HG03442 (cell line): ENCODE data around the gene OR6C2.
"Not testable (repeated sequence)": the region's sequence is repeated elsewhere in the genome, so short reads cannot be mapped to it uniquely, and the experiment has no call there.

ENCODE experiments used
- ATAC-seq: cut with Tn5 transposase; IDR thresholded peaks from one replicate; pipeline ENCODE4 v1.9.1; 2021; ENCODE audit warnings: mild to moderate bottlenecking, moderate library complexity; ENCODE audit not compliant: unreplicated experiment

Gene OR6C2

GRCh38 chr12:55470088-55470829, 26.4 kb downstream of the OR6C2 start, which contains the start of gene OR6C70:
Gene OR6C70 (minus strand): TSS chr12:55470138. CDS start chr12:55470138, 0 bp downstream.
- ATAC-seq = no peak

- ATAC-seq = no peak
Observed at GRCh38 chr12:55472264-55472663, 28.4 kb downstream of the OR6C2 start.

DNA sequence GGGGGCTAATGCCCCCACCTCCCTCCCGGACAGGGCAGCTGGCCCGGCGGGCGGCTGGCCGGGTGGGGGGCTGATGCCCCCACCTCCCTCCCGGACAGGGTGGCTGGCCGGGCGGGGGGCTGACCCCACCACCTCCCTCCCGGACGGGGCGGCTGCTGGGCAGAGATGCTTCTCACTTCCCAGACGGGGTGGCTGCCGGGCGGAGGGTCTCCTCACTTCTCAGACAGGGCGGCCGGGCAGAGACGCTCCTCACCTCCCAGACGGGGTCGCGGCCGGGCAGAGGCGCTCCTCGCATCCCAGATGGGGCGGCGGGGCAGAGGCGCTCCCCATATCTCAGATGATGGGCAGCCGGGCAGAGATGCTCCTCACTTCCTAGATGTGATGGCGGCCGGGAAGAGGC, 35.3 kb downstream of the OR6C2 start:
- not testable (repeated sequence) for ATAC-seq

GRCh38 chr12:55484284-55484683, 40.4 kb downstream of the OR6C2 start:
- not testable (repeated sequence) for ATAC-seq

- no peak for ATAC-seq
Observed at GRCh38 chr12:55492078-55492477, 48.2 kb downstream of the OR6C2 start, which contains the start of gene OR6C68. Gene OR6C68 (plus strand): TSS chr12:55492378. CDS start chr12:55492378, 0 bp downstream.

GRCh38 chr12:55495490-55495889, 51.6 kb downstream of the OR6C2 start:
- no peak for ATAC-seq

GRCh38 chr12:55499231-55499630, 55.4 kb downstream of the OR6C2 start:
- ATAC-seq = no peak

- ATAC-seq = no peak
Observed at GRCh38 chr12:55499810-55500252, 56.0 kb downstream of the OR6C2 start.

DNA sequence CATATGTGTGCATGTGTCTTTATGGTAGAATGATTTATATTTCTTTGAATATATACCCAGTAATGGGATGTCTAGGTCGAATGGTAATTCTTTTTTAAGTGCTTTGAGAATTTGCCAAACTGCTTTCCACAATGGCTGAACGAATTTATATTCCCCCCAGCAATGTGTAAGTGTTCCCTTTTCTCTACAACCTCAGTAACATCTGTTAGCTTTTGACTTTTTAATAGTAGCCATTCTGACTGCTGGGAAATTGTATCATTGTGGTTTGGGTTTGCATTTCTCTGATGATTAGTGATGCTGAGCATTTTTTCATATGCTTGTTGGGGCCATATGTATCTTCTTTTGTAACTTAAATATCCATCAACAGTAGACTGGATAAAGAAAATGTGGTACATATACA, 57.7 kb downstream of the OR6C2 start:
- ATAC-seq = no peak
